Activated B cell treated with CpG ODN at 0.5 μM for 24 hours (primary cell): Measurements from ENCODE around the gene CTTNBP2NL. TPM values are rescaled to one million over a fixed set of nuclear protein-coding genes. Genes with fewer than 3 reads are reported as not detected.
"Not testable (repeated sequence)": the region's sequence is repeated elsewhere in the genome, so short reads cannot be mapped to it uniquely, and the experiment has no call there.

ENCODE experiments used
- ATAC-seq: fragments of 200-7000 bp; cut with Tn5 transposase; one replicate; pipeline ENCODE4 v1.10.0; 2021; ENCODE audit warnings: low read depth, mild to moderate bottlenecking, moderate library complexity
- CTCF ChIA-PET: fragments of 350-600 bp; sonication (Branson Sonifier 250); formaldehyde crosslinking; loops from one replicate; lab custom pipeline; 2021; ENCODE audit warnings: antibody characterized with exemption; lab: Charles Lee
- POLR2A ChIA-PET: fragments of 350-600 bp; sonication (Branson Sonifier 250); formaldehyde crosslinking; loops from one replicate; lab custom pipeline; 2021; ENCODE audit warnings: antibody characterized with exemption; lab: Charles Lee
- DNase-seq: peaks from one replicate; pipeline ENCODE4 v3.0.0; 2022
- H3K27ac Mint-ChIP-seq: one replicate; pipeline ENCODE4 v1.8.0; 2020; ENCODE audit warnings: mixed read lengths
- H3K27me3 Mint-ChIP-seq: one replicate; pipeline ENCODE4 v1.8.0; 2021; ENCODE audit warnings: mixed read lengths
- H3K36me3 Mint-ChIP-seq: one replicate; pipeline ENCODE4 v1.8.0; 2021; ENCODE audit warnings: low read depth, mixed read lengths
- H3K4me1 Mint-ChIP-seq: one replicate; pipeline ENCODE4 v1.8.0; 2021; ENCODE audit warnings: mixed read lengths
- H3K4me3 Mint-ChIP-seq: one replicate; pipeline ENCODE4 v1.8.0; 2020; ENCODE audit warnings: mild to moderate bottlenecking, mixed read lengths
- H3K9me3 Mint-ChIP-seq: one replicate; pipeline ENCODE4 v1.8.0; 2020; ENCODE audit warnings: mixed read lengths
- CTCF ChIP-seq: fragments of 200-600 bp; IDR thresholded peaks from one replicate; pipeline ENCODE4 v1.8.0; 2022; ENCODE audit warnings: antibody characterized with exemption, mild to moderate bottlenecking
- intact Hi-C: fragments of 100-400 bp; cut with micrococcal nuclease; formaldehyde crosslinking; loops from one replicate; pipeline ENCODE4 v1.15.1; 2024
- total RNA-seq: library from RNA; stranded (reverse); gene quantifications from 2 replicates; pipeline ENCODE4 v1.2.3, GENCODE V29; 2022

The CTTNBP2NL gene
- total RNA-seq, 1 donor from 2014 or later, result 14.1 TPM

DNA sequence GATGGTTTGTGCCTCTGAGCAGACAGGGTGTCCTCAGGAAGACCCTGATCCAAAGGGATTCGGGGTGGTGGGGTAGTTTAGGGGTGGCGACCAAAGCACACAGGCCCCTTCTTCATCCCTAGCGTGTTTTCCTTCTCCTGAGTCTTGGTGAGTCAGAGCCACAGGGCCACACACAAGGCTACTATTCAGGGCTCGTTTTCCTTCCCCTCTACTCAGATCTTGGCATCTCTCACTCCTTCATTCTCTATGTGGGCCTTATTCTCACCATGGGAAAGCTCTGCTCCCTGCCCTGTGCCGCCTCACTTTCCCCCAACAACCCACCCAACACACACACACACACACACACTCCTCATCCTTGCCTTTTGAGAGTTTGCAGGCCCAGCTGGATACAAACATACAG lies 69.1 kb downstream of the CTTNBP2NL start:
- no peak for ATAC-seq
- POLR2A ChIA-PET, result no interaction called here
- no peak for DNase-seq
- CTCF ChIA-PET, result interaction anchor here (1.3 to 6.2 kb wide), 5 partner anchors 8 to 74 kb away, joined by 3 to 49 read pairs (median 8); partner anchors contain the start of gene CTTNBP2NL
- no peak for TF ChIP-seq CTCF
- peaks cover 54% of the 10 kb centered on the region for H3K4me1 Mint-ChIP-seq
- H3K27me3 Mint-ChIP-seq, result peaks cover 15% of the 10 kb centered on the region
- peak overlapping the region; percentile 88 for H3K27ac Mint-ChIP-seq
- intact Hi-C loops, result loop anchor here (5.0 kb wide), 1 partner anchor 927 kb away; the partner anchor contains the start of gene MAGI3
- H3K4me3 Mint-ChIP-seq, result no peak overlapping the region
- H3K36me3 Mint-ChIP-seq, result no peaks in the 10 kb centered on the region
- no peaks in the 10 kb centered on the region for H3K9me3 Mint-ChIP-seq

- Mint-ChIP-seq H3K36me3 (no peaks in the 10 kb centered on the region), H3K4me1 (peaks cover 54% of the 10 kb centered on the region), H3K27me3 (peaks cover 16% of the 10 kb centered on the region), H3K9me3 (no peaks in the 10 kb centered on the region), H3K4me3 (peak overlapping the region; percentile 77), H3K27ac (peak overlapping the region; percentile 88)
- ChIA-PET POLR2A (interaction anchor here (0.6 to 1.8 kb wide), 11 partner anchors 35 to 400 kb away, joined by 3 to 15 read pairs (median 5); partner anchors contain the start of genes CAPZA1, MOV10, PPM1J and RHOC), CTCF (interaction anchor here (0.6 to 6.2 kb wide), 12 partner anchors 9 to 607 kb away, joined by 3 to 49 read pairs (median 4); partner anchors contain the start of genes CTTNBP2NL and LRIG2)
- intact Hi-C loops, result loop anchor here (1.0 to 5.0 kb wide), 11 partner anchors 36 to 926 kb away; partner anchors contain the start of genes CAPZA1, CTTNBP2NL, LRIG2 and MAGI3
- peak; percentile 93 for ATAC-seq
- no peak for TF ChIP-seq CTCF
- peak; percentile 81 for DNase-seq
These were observed 70.2 kb downstream of the CTTNBP2NL start for GRCh38 chr1:112466078-112466660.

GRCh38 chr1:112470324-112470723 lies 74.3 kb downstream of the CTTNBP2NL start:
- H3K27ac Mint-ChIP-seq, H3K9me3 Mint-ChIP-seq, ATAC-seq, DNase-seq, H3K36me3 Mint-ChIP-seq, POLR2A ChIA-PET, CTCF ChIA-PET, H3K4me3 Mint-ChIP-seq, intact Hi-C loops: not testable (repeated sequence)
- H3K27me3 Mint-ChIP-seq, result peaks cover 19% of the 10 kb centered on the region
- peaks cover 26% of the 10 kb centered on the region for H3K4me1 Mint-ChIP-seq

DNA sequence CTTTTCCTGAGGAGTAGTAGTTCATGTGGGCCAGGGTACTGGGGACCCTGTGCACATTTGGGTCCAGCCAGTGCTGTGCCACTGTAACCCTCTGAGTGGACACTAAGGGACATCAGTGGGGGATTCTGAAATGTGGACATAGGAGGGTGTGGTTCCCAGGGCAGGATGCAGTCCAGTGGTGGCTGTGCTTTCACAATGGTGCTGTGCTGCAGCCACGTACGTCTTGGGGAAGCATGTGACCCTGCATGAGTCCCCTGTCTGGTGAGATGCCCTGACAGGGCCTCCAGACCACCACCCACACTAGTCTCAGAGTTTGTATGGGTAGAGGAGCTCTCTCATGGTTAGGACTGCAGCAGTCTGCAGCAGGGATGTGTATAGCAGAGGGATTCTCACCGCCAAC lies 75.0 kb downstream of the CTTNBP2NL start:
- Mint-ChIP-seq H3K27me3 (peaks cover 19% of the 10 kb centered on the region), H3K36me3 (no peaks in the 10 kb centered on the region), H3K4me3 (no peak overlapping the region), H3K9me3 (peaks cover 3% of the 10 kb centered on the region), H3K27ac (no peak overlapping the region), H3K4me1 (peaks cover 19% of the 10 kb centered on the region)
- intact Hi-C loops, result no loop called here
- POLR2A ChIA-PET, result no interaction called here
- ATAC-seq (no peak), DNase-seq (no peak)
- no peak for TF ChIP-seq CTCF
- CTCF ChIA-PET, result no interaction called here

GRCh38 chr1:112472142-112472541 lies 76.1 kb downstream of the CTTNBP2NL start:
- ATAC-seq (peak; percentile 14), DNase-seq (no peak)
- ChIA-PET CTCF (no interaction called here), POLR2A (no interaction called here)
- Mint-ChIP-seq H3K9me3 (peaks cover 7% of the 10 kb centered on the region), H3K4me3 (no peak overlapping the region), H3K36me3 (no peaks in the 10 kb centered on the region), H3K27me3 (peaks cover 19% of the 10 kb centered on the region), H3K27ac (no peak overlapping the region), H3K4me1 (peaks cover 8% of the 10 kb centered on the region)
- intact Hi-C loops, result no loop called here
- TF ChIP-seq CTCF, result no peak
